ENCODE measurements around the gene RAB7A. TPM values are rescaled to one million over a fixed set of nuclear protein-coding genes. Genes with fewer than 3 reads are reported as not detected.
"Not testable (repeated sequence)": the region's sequence is repeated elsewhere in the genome, so short reads cannot be mapped to it uniquely, and the experiment has no call there.

Gene RAB7A
- polyA plus RNA-seq, 3 donors: 291 to 332 (median 299) TPM

- no peak for DNase-seq (ENCODE audit: low read depth in 3 of 3, low spot score in 2 of 3)
Measured at GRCh38 chr3:128749035-128749434, 23.1 kb downstream of the RAB7A start.

GRCh38 chr3:128749561-128749960, 23.6 kb downstream of the RAB7A start:
- DNase-seq (ENCODE audit: low read depth in 3 of 3, low spot score in 2 of 3): not testable (repeated sequence)

- no peak for DNase-seq (ENCODE audit: low read depth in 3 of 3, low spot score in 2 of 3)
Measured at GRCh38 chr3:128753715-128754114, 27.7 kb downstream of the RAB7A start.

- no peak for DNase-seq (ENCODE audit: low read depth in 3 of 3, low spot score in 2 of 3)
Measured at GRCh38 chr3:128760042-128760441, 34.1 kb downstream of the RAB7A start.

GRCh38 chr3:128760881-128761280, 34.9 kb downstream of the RAB7A start:
- no peak for DNase-seq (ENCODE audit: low read depth in 3 of 3, low spot score in 2 of 3)

GRCh38 chr3:128761392-128761791, 35.4 kb downstream of the RAB7A start:
- no peak for DNase-seq (ENCODE audit: low read depth in 3 of 3, low spot score in 2 of 3)

GRCh38 chr3:128763967-128764366, 38.0 kb downstream of the RAB7A start:
- no peak for DNase-seq (ENCODE audit: low read depth in 3 of 3, low spot score in 2 of 3)

GRCh38 chr3:128764863-128765262, 38.9 kb downstream of the RAB7A start:
- no peak for DNase-seq (ENCODE audit: low read depth in 3 of 3, low spot score in 2 of 3)

GRCh38 chr3:128767094-128767750, 41.2 kb downstream of the RAB7A start:
- no peak for DNase-seq (ENCODE audit: low read depth in 3 of 3, low spot score in 2 of 3)

GRCh38 chr3:128768471-128768870, 42.5 kb downstream of the RAB7A start:
- DNase-seq (ENCODE audit: low read depth in 3 of 3, low spot score in 2 of 3): no peak

- no peak for DNase-seq (ENCODE audit: low read depth in 3 of 3, low spot score in 2 of 3)
Measured at GRCh38 chr3:128770387-128770786, 44.4 kb downstream of the RAB7A start.

GRCh38 chr3:128773189-128773588, 47.2 kb downstream of the RAB7A start:
- DNase-seq (ENCODE audit: low read depth in 3 of 3, low spot score in 2 of 3): not testable (repeated sequence)

- not testable (repeated sequence) for DNase-seq (ENCODE audit: low read depth in 3 of 3, low spot score in 2 of 3)
Measured at GRCh38 chr3:128773592-128773991, 47.6 kb downstream of the RAB7A start.

GRCh38 chr3:128775241-128775640, 49.3 kb downstream of the RAB7A start:
- no peak for DNase-seq (ENCODE audit: low read depth in 3 of 3, low spot score in 2 of 3)

GRCh38 chr3:128775906-128776542, 50.0 kb downstream of the RAB7A start:
- DNase-seq (ENCODE audit: low read depth in 3 of 3, low spot score in 2 of 3): no peak

- no peak for DNase-seq (ENCODE audit: low read depth in 3 of 3, low spot score in 2 of 3)
Measured at GRCh38 chr3:128780101-128780837, 54.3 kb downstream of the RAB7A start.

- DNase-seq (ENCODE audit: low read depth in 3 of 3, low spot score in 2 of 3): no peak
Measured at GRCh38 chr3:128781164-128781563, 55.2 kb downstream of the RAB7A start.

- DNase-seq (ENCODE audit: low read depth in 3 of 3, low spot score in 2 of 3): no peak
Measured at GRCh38 chr3:128782282-128783146, 56.5 kb downstream of the RAB7A start.

GRCh38 chr3:128783774-128784173, 57.8 kb downstream of the RAB7A start:
- DNase-seq (ENCODE audit: low read depth in 3 of 3, low spot score in 2 of 3): no peak

- no peak for DNase-seq (ENCODE audit: low read depth in 3 of 3, low spot score in 2 of 3)
Measured at GRCh38 chr3:128784232-128784631, 58.2 kb downstream of the RAB7A start.

- DNase-seq (ENCODE audit: low read depth in 3 of 3, low spot score in 2 of 3): no peak
Measured at GRCh38 chr3:128784843-128785242, 58.9 kb downstream of the RAB7A start.
